Stimulated activated naive CD8-positive, alpha-beta T cell treated with anti-CD3 and anti-CD28 coated beads, Interleukin-15, amount 100 ng/mL, for 72 hours (primary cell): ENCODE data around the gene KCNB1.

Source experiments
- ATAC-seq: fragments of 150-1000 bp; cut with Tn5 transposase; 2 replicates; pipeline ENCODE4 v1.10.0; 2021; ENCODE audit warnings: mild to moderate bottlenecking, moderate library complexity
- DNase-seq, 2 donors: peaks; one replicate each; pipeline ENCODE4 v3.0.0; 2021 to 2022
- H3K27ac Mint-ChIP-seq, 2 donors: one replicate each; pipeline ENCODE4 v1.8.0; 2022; ENCODE audit warnings: mild to moderate bottlenecking in 2 of 2, mixed read lengths in 2 of 2, moderate library complexity in 2 of 2
- H3K27me3 Mint-ChIP-seq: one replicate; pipeline ENCODE4 v1.8.0; 2022; ENCODE audit warnings: mixed read lengths
- H3K4me1 Mint-ChIP-seq: one replicate; pipeline ENCODE4 v1.8.0; 2022; ENCODE audit warnings: mild to moderate bottlenecking, mixed read lengths
- H3K4me3 Mint-ChIP-seq, 2 donors: one replicate each; pipeline ENCODE4 v1.8.0; 2022; ENCODE audit warnings: mild to moderate bottlenecking in 2 of 2, mixed read lengths in 2 of 2, moderate library complexity in 1 of 2
- H3K9me3 Mint-ChIP-seq, 2 donors: one replicate each; pipeline ENCODE4 v1.8.0; 2022; ENCODE audit warnings: mixed read lengths in 2 of 2

KCNB1 gene

GRCh38 chr20:49387581-49387939 is 94.9 kb downstream of the KCNB1 start:
- Mint-ChIP-seq H3K4me3 (no peak overlapping the region), H3K4me1 (peaks cover 7% of the 10 kb centered on the region), H3K27me3 (peaks cover 60% of the 10 kb centered on the region), H3K9me3 (peaks cover 0 to 4% of the 10 kb centered on the region in 2 donors), H3K27ac (no peak overlapping the region)
- DNase-seq, result no peak
- ATAC-seq, result no peak

- no peak for ATAC-seq
- Mint-ChIP-seq H3K4me3 (no peak overlapping the region), H3K27ac (no peak overlapping the region), H3K4me1 (peaks cover 7% of the 10 kb centered on the region), H3K9me3 (peaks cover 0 to 4% of the 10 kb centered on the region in 2 donors), H3K27me3 (peaks cover 56% of the 10 kb centered on the region)
- no peak for DNase-seq
Measured at GRCh38 chr20:49386848-49387580, 95.5 kb downstream of the KCNB1 start.

- ATAC-seq (peak; percentile 60), DNase-seq (peak in 1 of 2 donors; percentile 6)
- Mint-ChIP-seq H3K27ac (no peak overlapping the region), H3K4me3 (no peak overlapping the region), H3K4me1 (peaks cover 7% of the 10 kb centered on the region), H3K27me3 (peaks cover 57% of the 10 kb centered on the region), H3K9me3 (peaks cover 0 to 4% of the 10 kb centered on the region in 2 donors)
Measured at GRCh38 chr20:49385465-49385864, 97.0 kb downstream of the KCNB1 start.

- peak overlapping the region in 1 of 2 donors; percentile 56 for H3K27ac Mint-ChIP-seq
- peak; percentile 76 for ATAC-seq
Measured at GRCh38 chr20:49384437-49385434, 97.7 kb downstream of the KCNB1 start.

GRCh38 chr20:49381558-49382493 is 100.6 kb downstream of the KCNB1 start:
- Mint-ChIP-seq H3K9me3 (peaks cover 0 to 4% of the 10 kb centered on the region in 2 donors), H3K4me3 (no peak overlapping the region), H3K4me1 (peaks cover 7% of the 10 kb centered on the region), H3K27me3 (peaks cover 41% of the 10 kb centered on the region), H3K27ac (no peak overlapping the region)
- ATAC-seq (no peak), DNase-seq (no peak)

More at GRCh38 chr20:49384437-49385434, 97.7 kb downstream of the KCNB1 start:
- peaks cover 0 to 4% of the 10 kb centered on the region in 2 donors for H3K9me3 Mint-ChIP-seq
- H3K4me3 Mint-ChIP-seq, result no peak overlapping the region
- H3K4me1 Mint-ChIP-seq, result peaks cover 7% of the 10 kb centered on the region
- peaks cover 53% of the 10 kb centered on the region for H3K27me3 Mint-ChIP-seq
- DNase-seq, result peak; percentile 64 to 70

- Mint-ChIP-seq H3K4me1 (peaks cover 7% of the 10 kb centered on the region), H3K27me3 (peaks cover 43% of the 10 kb centered on the region), H3K4me3 (no peak overlapping the region), H3K9me3 (no peaks in the 10 kb centered on the region), H3K27ac (no peak overlapping the region)
- ATAC-seq, result no peak
- no peak for DNase-seq
Measured at GRCh38 chr20:49380337-49380780, 102.1 kb downstream of the KCNB1 start.

GRCh38 chr20:49379338-49379737 is 103.1 kb downstream of the KCNB1 start:
- peaks cover 2% of the 10 kb centered on the region for H3K4me1 Mint-ChIP-seq
- H3K27me3 Mint-ChIP-seq, result peaks cover 42% of the 10 kb centered on the region
- H3K4me3 Mint-ChIP-seq, result no peak overlapping the region
- no peaks in the 10 kb centered on the region for H3K9me3 Mint-ChIP-seq
- ATAC-seq (no peak), DNase-seq (no peak)
- H3K27ac Mint-ChIP-seq, result no peak overlapping the region

GRCh38 chr20:49377326-49377725 is 105.1 kb downstream of the KCNB1 start:
- Mint-ChIP-seq H3K4me1 (no peaks in the 10 kb centered on the region), H3K4me3 (no peak overlapping the region), H3K27me3 (peaks cover 46% of the 10 kb centered on the region), H3K27ac (peak overlapping the region in 1 of 2 donors; percentile 44), H3K9me3 (no peaks in the 10 kb centered on the region)
- no peak for ATAC-seq
- no peak for DNase-seq

- no peaks in the 10 kb centered on the region for H3K9me3 Mint-ChIP-seq
- ATAC-seq (no peak), DNase-seq (no peak)
- H3K27me3 Mint-ChIP-seq, result peaks cover 47% of the 10 kb centered on the region
- H3K27ac Mint-ChIP-seq, result no peak overlapping the region
- no peaks in the 10 kb centered on the region for H3K4me1 Mint-ChIP-seq
- no peak overlapping the region for H3K4me3 Mint-ChIP-seq
Measured at GRCh38 chr20:49375170-49375569, 107.3 kb downstream of the KCNB1 start.

GRCh38 chr20:49372095-49372734 is 110.3 kb downstream of the KCNB1 start:
- H3K27ac Mint-ChIP-seq, result no peak overlapping the region

GRCh38 chr20:49368596-49368995 is 113.9 kb downstream of the KCNB1 start:
- DNase-seq (no peak), ATAC-seq (no peak)
- H3K4me1 Mint-ChIP-seq, result no peaks in the 10 kb centered on the region
- peak overlapping the region in 1 of 2 donors; percentile 15 for H3K27ac Mint-ChIP-seq
- no peak overlapping the region for H3K4me3 Mint-ChIP-seq
- H3K27me3 Mint-ChIP-seq, result peaks cover 57% of the 10 kb centered on the region
- H3K9me3 Mint-ChIP-seq, result no peaks in the 10 kb centered on the region

More at GRCh38 chr20:49372095-49372734, 110.3 kb downstream of the KCNB1 start:
- Mint-ChIP-seq H3K9me3 (no peaks in the 10 kb centered on the region), H3K4me3 (no peak overlapping the region), H3K4me1 (no peaks in the 10 kb centered on the region), H3K27me3 (peaks cover 60% of the 10 kb centered on the region)
- DNase-seq (no peak), ATAC-seq (no peak)

- Mint-ChIP-seq H3K4me1 (no peaks in the 10 kb centered on the region), H3K27ac (no peak overlapping the region), H3K9me3 (no peaks in the 10 kb centered on the region), H3K27me3 (peaks cover 50% of the 10 kb centered on the region), H3K4me3 (no peak overlapping the region)
- DNase-seq (no peak), ATAC-seq (no peak)
Measured at GRCh38 chr20:49367113-49367512, 115.4 kb downstream of the KCNB1 start.

GRCh38 chr20:49366687-49367086 is 115.8 kb downstream of the KCNB1 start:
- DNase-seq (no peak), ATAC-seq (no peak)
- peaks cover 50% of the 10 kb centered on the region for H3K27me3 Mint-ChIP-seq
- no peaks in the 10 kb centered on the region for H3K9me3 Mint-ChIP-seq
- H3K4me1 Mint-ChIP-seq, result no peaks in the 10 kb centered on the region
- H3K27ac Mint-ChIP-seq, result no peak overlapping the region
- no peak overlapping the region for H3K4me3 Mint-ChIP-seq

GRCh38 chr20:49361862-49362660 is 120.4 kb downstream of the KCNB1 start:
- peak overlapping the region in 1 of 2 donors; percentile 21 for H3K27ac Mint-ChIP-seq
- DNase-seq (no peak), ATAC-seq (no peak)
- H3K4me3 Mint-ChIP-seq, result no peak overlapping the region
- no peaks in the 10 kb centered on the region for H3K4me1 Mint-ChIP-seq
- no peaks in the 10 kb centered on the region for H3K9me3 Mint-ChIP-seq
- peaks cover 13% of the 10 kb centered on the region for H3K27me3 Mint-ChIP-seq
